ENCODE data around the gene MYOF. TPM values are rescaled to one million over a fixed set of nuclear protein-coding genes. Genes with fewer than 3 reads are reported as not detected.
"Not testable (repeated sequence)": the region's sequence is repeated elsewhere in the genome, so short reads cannot be mapped to it uniquely, and the experiment has no call there.

MYOF gene
- total and polyA plus RNA-seq, 12 donors = 4.1 to 119 (median 49.6) TPM

DNA sequence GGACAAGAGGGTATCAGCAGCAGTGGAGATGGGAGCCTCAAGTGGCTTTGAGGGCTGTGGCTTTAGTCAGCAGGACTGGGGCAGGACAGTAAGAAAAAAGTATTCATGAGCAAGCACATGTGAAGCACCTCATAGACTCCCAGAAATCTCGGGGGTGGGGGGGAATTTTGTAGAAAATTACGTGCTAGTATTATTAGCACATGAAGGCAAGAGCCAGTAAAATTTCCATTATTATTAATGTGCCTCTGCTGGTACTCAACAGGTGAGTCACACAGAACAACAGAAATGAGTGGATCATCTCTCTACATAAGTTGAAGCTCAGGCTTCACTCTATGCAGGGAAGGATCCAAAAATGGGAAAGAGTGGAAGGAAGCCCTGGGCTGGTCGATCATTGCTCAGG lies 114.5 kb downstream of the MYOF start:
- Histone ChIP-seq H3K36me3 (replicated peaks in 1 of 2) (peaks cover 0 to 23% of the 10 kb centered on the region in 2 donors), H3K27ac (no peak overlapping the region), H3K9me3 (replicated peaks in 1 of 3) (no peaks in the 10 kb centered on the region), H3K4me1 (replicated peaks in 1 of 2) (no peaks in the 10 kb centered on the region), H3K4me3 (no peak overlapping the region), H3K27me3 (no peaks in the 10 kb centered on the region)
- DNase-seq = no peak
- no peak for TF ChIP-seq POLR2A (IDR thresholded peaks at IDR 0.05)
- TF ChIP-seq, protein P1, sequence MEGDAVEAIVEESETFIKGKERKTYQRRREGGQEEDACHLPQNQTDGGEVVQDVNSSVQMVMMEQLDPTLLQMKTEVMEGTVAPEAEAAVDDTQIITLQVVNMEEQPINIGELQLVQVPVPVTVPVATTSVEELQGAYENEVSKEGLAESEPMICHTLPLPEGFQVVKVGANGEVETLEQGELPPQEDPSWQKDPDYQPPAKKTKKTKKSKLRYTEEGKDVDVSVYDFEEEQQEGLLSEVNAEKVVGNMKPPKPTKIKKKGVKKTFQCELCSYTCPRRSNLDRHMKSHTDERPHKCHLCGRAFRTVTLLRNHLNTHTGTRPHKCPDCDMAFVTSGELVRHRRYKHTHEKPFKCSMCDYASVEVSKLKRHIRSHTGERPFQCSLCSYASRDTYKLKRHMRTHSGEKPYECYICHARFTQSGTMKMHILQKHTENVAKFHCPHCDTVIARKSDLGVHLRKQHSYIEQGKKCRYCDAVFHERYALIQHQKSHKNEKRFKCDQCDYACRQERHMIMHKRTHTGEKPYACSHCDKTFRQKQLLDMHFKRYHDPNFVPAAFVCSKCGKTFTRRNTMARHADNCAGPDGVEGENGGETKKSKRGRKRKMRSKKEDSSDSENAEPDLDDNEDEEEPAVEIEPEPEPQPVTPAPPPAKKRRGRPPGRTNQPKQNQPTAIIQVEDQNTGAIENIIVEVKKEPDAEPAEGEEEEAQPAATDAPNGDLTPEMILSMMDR (IDR thresholded peaks at IDR 0.05) = no peak
- intact Hi-C loops (cut with DNase I) = no loop called here
- 73 to 85% (median 81%) methylated on average over 3 of the region's 3 CpGs for WGBS, 4 donors

DNA sequence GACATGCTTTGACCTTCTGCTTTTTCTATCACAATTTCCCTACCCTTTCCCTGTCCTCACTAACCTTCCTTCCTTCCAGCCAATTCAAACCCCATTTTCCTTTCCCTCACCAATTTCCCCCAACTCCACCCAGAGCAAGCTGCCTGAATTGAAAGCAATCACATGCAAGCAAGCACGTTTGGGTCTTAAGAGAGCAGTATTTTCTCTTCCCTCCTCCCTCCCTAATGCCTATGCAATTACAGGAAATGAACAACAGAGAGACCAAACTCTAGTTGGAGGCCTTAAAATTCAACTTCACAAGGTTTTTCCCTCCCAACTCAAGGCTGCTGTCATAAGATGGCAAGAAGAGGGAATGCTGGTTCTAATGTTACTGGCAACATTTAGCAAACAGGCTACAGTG lies 117.2 kb downstream of the MYOF start:
- Histone ChIP-seq H3K36me3 (replicated peaks in 1 of 2) (peaks cover 0 to 13% of the 10 kb centered on the region in 2 donors), H3K4me1 (replicated peaks in 1 of 2) (no peaks in the 10 kb centered on the region), H3K27ac (no peak overlapping the region), H3K27me3 (no peaks in the 10 kb centered on the region), H3K4me3 (no peak overlapping the region), H3K9me3 (replicated peaks in 1 of 3) (no peaks in the 10 kb centered on the region)
- intact Hi-C loops (cut with DNase I) = no loop called here
- WGBS, 4 donors = 30 to 52% (median 45%) methylated on average over 1 of the region's 1 CpG
- DNase-seq = no peak
- TF ChIP-seq, protein P1 (IDR thresholded peaks at IDR 0.05) = no peak
- TF ChIP-seq POLR2A (IDR thresholded peaks at IDR 0.05) = no peak

DNA sequence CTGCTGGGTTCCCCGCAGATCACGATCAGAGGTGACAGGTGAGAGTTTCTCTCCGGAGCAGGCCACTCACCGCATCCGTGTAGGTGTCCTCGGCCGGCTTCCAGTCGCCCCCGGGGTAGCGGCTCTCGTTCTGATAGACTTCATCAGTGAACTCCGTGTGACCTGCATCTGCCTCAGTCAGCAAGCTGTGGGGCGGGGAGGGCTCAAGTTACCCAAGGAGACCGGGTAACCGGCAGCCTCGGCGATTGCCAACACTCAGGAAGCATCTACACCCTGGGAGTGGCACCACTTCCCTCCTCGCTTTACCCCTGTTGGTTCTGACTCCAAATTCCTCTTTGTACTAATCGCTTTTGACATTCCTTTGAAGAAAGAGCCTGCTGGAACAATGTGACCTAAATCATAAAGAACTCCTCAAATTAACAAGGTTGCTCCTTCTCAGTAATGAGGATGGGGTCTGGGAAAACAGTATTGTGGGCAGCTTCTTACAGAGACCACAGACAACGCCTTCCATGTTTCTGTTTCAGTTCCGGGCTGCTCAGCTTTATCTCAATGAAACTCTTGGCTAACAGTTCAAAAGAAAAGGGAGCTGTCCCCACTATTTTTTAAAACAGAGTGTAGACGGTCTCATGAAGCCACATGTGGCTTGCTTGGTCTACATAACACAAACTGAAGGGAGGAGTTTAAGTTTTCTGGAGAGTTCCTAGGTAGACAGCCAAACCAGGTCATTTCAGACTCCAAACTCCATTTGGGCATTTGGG lies 118.1 kb downstream of the MYOF start:
- Histone ChIP-seq H3K36me3 (replicated peaks in 1 of 2) (peaks cover 0 to 18% of the 10 kb centered on the region in 2 donors), H3K4me3 (no peak overlapping the region), H3K27ac (peak overlapping the region in 1 of 5 donors; percentile 20), H3K9me3 (replicated peaks in 1 of 3) (no peaks in the 10 kb centered on the region), H3K27me3 (no peaks in the 10 kb centered on the region), H3K4me1 (replicated peaks in 1 of 2) (no peaks in the 10 kb centered on the region)
- intact Hi-C loops (cut with DNase I) = no loop called here
- DNase-seq = peak; percentile 23 to 73 (median 34)
- TF ChIP-seq, protein P1 (IDR thresholded peaks at IDR 0.05) = no peak
- no peak for TF ChIP-seq POLR2A (IDR thresholded peaks at IDR 0.05)
- 76 to 81% (median 77%) methylated on average over 22 of the region's 22 CpGs for WGBS, 4 donors

GRCh38 chr10:93358398-93358797 lies 123.7 kb downstream of the MYOF start:
- peaks cover 0 to 35% of the 10 kb centered on the region in 2 donors for H3K36me3 ChIP-seq (replicated peaks in 1 of 2)
- not testable (repeated sequence) for H3K27me3 ChIP-seq; DNase-seq; H3K4me1 ChIP-seq (replicated peaks in 1 of 2); H3K4me3 ChIP-seq; H3K9me3 ChIP-seq (replicated peaks in 1 of 3); H3K27ac ChIP-seq
- intact Hi-C loops (cut with DNase I) = loop anchor here in 1 of 2 donors (10.0 kb wide), 1 partner anchor 274 kb away; no protein-coding TSS in a partner anchor
- 90 to 96% (median 95%) methylated on average over 4 of the region's 4 CpGs for WGBS, 4 donors

DNA sequence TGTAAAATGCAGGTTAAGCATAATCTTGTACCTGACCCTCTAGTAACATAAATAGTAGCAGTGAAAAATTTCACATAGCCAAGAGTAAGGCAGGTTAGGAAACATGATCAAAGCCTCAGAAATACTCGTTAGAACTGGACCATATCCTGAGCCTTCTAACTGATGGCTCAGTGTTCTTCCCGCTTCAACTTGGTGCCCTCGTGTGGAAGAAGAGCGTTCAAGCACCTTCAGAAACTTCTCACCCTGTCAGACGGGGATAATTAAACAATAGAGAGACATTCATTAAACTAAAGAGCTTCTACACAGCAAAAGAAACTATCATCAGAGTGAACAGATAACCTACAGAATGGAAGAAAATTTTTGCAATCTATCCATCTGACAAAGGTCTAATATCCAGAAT lies 124.5 kb downstream of the MYOF start:
- intact Hi-C loops (cut with DNase I) = loop anchor here in 1 of 2 donors (10.0 kb wide), 1 partner anchor 273 kb away; no protein-coding TSS in a partner anchor

More for the DNA sequence above, 124.5 kb downstream of the MYOF start:
- peaks cover 0 to 35% of the 10 kb centered on the region in 2 donors for H3K36me3 ChIP-seq (replicated peaks in 1 of 2)
- no peaks in the 10 kb centered on the region for H3K4me1 ChIP-seq (replicated peaks in 1 of 2)
- H3K27ac ChIP-seq = no peak overlapping the region
- H3K27me3 ChIP-seq = no peaks in the 10 kb centered on the region
- 8 to 22% (median 13%) methylated on average over 5 of the region's 5 CpGs for WGBS, 4 donors
- no peak for TF ChIP-seq POLR2A (IDR thresholded peaks at IDR 0.05)
- TF ChIP-seq, protein P1 (IDR thresholded peaks at IDR 0.05) = peak in 5 of 6 experiments; percentile 15 to 52 (median 35)
- no peaks in the 10 kb centered on the region for H3K9me3 ChIP-seq (replicated peaks in 1 of 3)
- DNase-seq = peak in 1 of 7 donors; percentile 15
- no peak overlapping the region for H3K4me3 ChIP-seq
